H9 (cell line): ENCODE measurements around the gene NSFL1C. TPM values are rescaled to one million over a fixed set of nuclear protein-coding genes. Genes with fewer than 3 reads are reported as not detected.

ENCODE experiments used
- DNase-seq: peaks from one replicate; pipeline ENCODE4 v3.0.0-alpha.2; 2017
- H2AFZ ChIP-seq: one replicate; pipeline ENCODE4 v1.6.1; 2013; ENCODE audit warnings: mild to moderate bottlenecking, low read length, control low read depth, moderate library complexity
- H2AK5ac ChIP-seq: 2 replicates; pipeline ENCODE4 v1.6.1; 2013; ENCODE audit warnings: low read length, control low read depth, mixed read lengths; ENCODE audit not compliant: insufficient read length
- H2BK120ac ChIP-seq: one replicate; pipeline ENCODE4 v1.6.1; 2013; ENCODE audit warnings: low read depth, mild to moderate bottlenecking, low read length, control low read depth, inconsistent platforms; ENCODE audit not compliant: poor library complexity, severe bottlenecking
- H2BK12ac ChIP-seq: 2 replicates; pipeline ENCODE4 v1.6.1; 2013; ENCODE audit warnings: low read length, control low read depth, mixed read lengths, low read depth; ENCODE audit not compliant: insufficient read length
- H2BK15ac ChIP-seq: 2 replicates; pipeline ENCODE4 v1.6.1; 2013; ENCODE audit warnings: low read depth, low read length, control low read depth
- H2BK20ac ChIP-seq: one replicate; pipeline ENCODE4 v1.6.1; 2013; ENCODE audit warnings: low read depth, mild to moderate bottlenecking, low read length, control low read depth, inconsistent platforms; ENCODE audit not compliant: poor library complexity, severe bottlenecking
- H2BK5ac ChIP-seq: 2 replicates; pipeline ENCODE4 v1.6.1; 2013; ENCODE audit warnings: low read length, control low read depth, mixed read lengths; ENCODE audit not compliant: insufficient read length
- H3K14ac ChIP-seq: 2 replicates; pipeline ENCODE4 v1.6.1; 2013; ENCODE audit warnings: low read length, control low read depth; ENCODE audit not compliant: insufficient read depth
- H3K18ac ChIP-seq: 2 replicates; pipeline ENCODE4 v1.6.1; 2013; ENCODE audit warnings: low read depth, mild to moderate bottlenecking, mixed read lengths, low read length, control low read depth; ENCODE audit not compliant: insufficient read length
- H3K23ac ChIP-seq: 2 replicates; pipeline ENCODE4 v1.6.1; 2013; ENCODE audit warnings: low read length, control low read depth, mixed read lengths, low read depth; ENCODE audit not compliant: insufficient read length
- H3K23me2 ChIP-seq: 2 replicates; pipeline ENCODE4 v1.6.1; 2013; ENCODE audit warnings: low read depth, mild to moderate bottlenecking, mixed read lengths, low read length, control low read depth; ENCODE audit not compliant: insufficient read length, poor library complexity, severe bottlenecking
- H3K27ac ChIP-seq: 2 replicates; pipeline ENCODE4 v1.5.1; 2013; ENCODE audit warnings: low read length, control low read depth, mixed read lengths, low read depth; ENCODE audit not compliant: insufficient read length
- H3K27me3 ChIP-seq: 2 replicates; pipeline ENCODE4 v1.6.1; 2013; ENCODE audit warnings: low read length, control low read depth, inconsistent platforms; ENCODE audit not compliant: insufficient read depth
- H3K4ac ChIP-seq: 2 replicates; pipeline ENCODE4 v1.6.1; 2013; ENCODE audit warnings: low read depth, mild to moderate bottlenecking, control low read depth, inconsistent platforms, low read length, moderate library complexity
- H3K4me1 ChIP-seq: 2 replicates; pipeline ENCODE4 v1.6.1; 2013; ENCODE audit warnings: low read length, control low read depth, inconsistent platforms; ENCODE audit not compliant: insufficient read depth
- H3K4me2 ChIP-seq: 2 replicates; pipeline ENCODE4 v1.6.1; 2013; ENCODE audit warnings: low read length, control low read depth, mixed read lengths; ENCODE audit not compliant: insufficient read length, insufficient read depth
- H3K56ac ChIP-seq: 2 replicates; pipeline ENCODE4 v1.6.1; 2013; ENCODE audit warnings: low read depth, mild to moderate bottlenecking, mixed read lengths, low read length, control low read depth; ENCODE audit not compliant: insufficient read length
- H3K79me1 ChIP-seq: 2 replicates; pipeline ENCODE4 v1.6.1; 2013; ENCODE audit warnings: low read depth, mild to moderate bottlenecking, moderate library complexity, low read length, control low read depth, inconsistent platforms; ENCODE audit not compliant: insufficient read depth, poor library complexity, severe bottlenecking
- H3K79me2 ChIP-seq: 2 replicates; pipeline ENCODE4 v1.6.1; 2013; ENCODE audit warnings: low read length, control low read depth, inconsistent platforms; ENCODE audit not compliant: insufficient read depth
- H3K9ac ChIP-seq: 2 replicates; pipeline ENCODE4 v1.6.1; 2013; ENCODE audit warnings: low read length, control low read depth, mixed read lengths; ENCODE audit not compliant: insufficient read length; ENCODE audit errors: extremely low read depth
- H3K9me3 ChIP-seq: one replicate; pipeline ENCODE4 v1.6.1; 2013; ENCODE audit warnings: low read depth, low read length, inconsistent platforms; ENCODE audit not compliant: control insufficient read depth
- H3T11ph ChIP-seq: one replicate; pipeline ENCODE4 v1.6.1; 2013; ENCODE audit warnings: mild to moderate bottlenecking, low read length, control low read depth, inconsistent platforms
- H4K20me1 ChIP-seq: one replicate; pipeline ENCODE4 v1.6.1; 2013; ENCODE audit not compliant: control insufficient read depth, insufficient read length, insufficient read depth
- H4K5ac ChIP-seq: 2 replicates; pipeline ENCODE4 v1.6.1; 2013; ENCODE audit warnings: low read depth, mild to moderate bottlenecking, mixed read lengths, low read length, control low read depth; ENCODE audit not compliant: insufficient read length
- H4K8ac ChIP-seq: replicated peaks from 2 replicates; pipeline ENCODE4 v1.6.1; 2013; ENCODE audit warnings: low read length, control low read depth, mixed read lengths, low read depth; ENCODE audit not compliant: insufficient read length
- H4K91ac ChIP-seq: 2 replicates; pipeline ENCODE4 v1.6.1; 2013; ENCODE audit warnings: low read depth, mild to moderate bottlenecking, moderate library complexity, mixed read lengths, low read length, control low read depth; ENCODE audit not compliant: insufficient read length
- H3K27ac Mint-ChIP-seq, 3 experiments: 2 replicates in 2 of 3; 3 replicates in 1 of 3; pipeline ENCODE4 v1.8.0; 2020 to 2021; ENCODE audit warnings: mixed read lengths in 3 of 3, mild to moderate bottlenecking in 1 of 3, moderate library complexity in 1 of 3
- H3K27me3 Mint-ChIP-seq: 2 replicates; pipeline ENCODE4 v1.8.0; 2021; ENCODE audit warnings: low read depth, mild to moderate bottlenecking, moderate library complexity, mixed read lengths
- H3K36me3 Mint-ChIP-seq, 3 experiments: 2 replicates in 2 of 3; 3 replicates in 1 of 3; pipeline ENCODE4 v1.8.0; 2020 to 2021; ENCODE audit warnings: low read depth in 3 of 3, mixed read lengths in 3 of 3; ENCODE audit not compliant: insufficient read depth in 1 of 3
- H3K4me1 Mint-ChIP-seq, 2 experiments: 2 replicates each; pipeline ENCODE4 v1.8.0; 2020; ENCODE audit warnings: mixed read lengths in 2 of 2
- H3K4me3 Mint-ChIP-seq, 2 experiments: 2 replicates in 1 of 2; 3 replicates in 1 of 2; pipeline ENCODE4 v1.8.0; 2020 to 2021; ENCODE audit warnings: mild to moderate bottlenecking in 2 of 2, mixed read lengths in 2 of 2, moderate library complexity in 1 of 2
- H3K9me3 Mint-ChIP-seq, 2 experiments: 2 replicates in 1 of 2; 3 replicates in 1 of 2; pipeline ENCODE4 v1.8.0; 2020; ENCODE audit warnings: mild to moderate bottlenecking in 2 of 2, mixed read lengths in 2 of 2, moderate library complexity in 1 of 2
- WGBS: extraction: QIAGEN DNeasy Blood & Tissue Kit; methylation state at CpG from one replicate; pipeline ENCODE4 v1.1.7; 2013; ENCODE audit warnings: missing lambda C conversion rate, low lambda C conversion rate, mixed read lengths; ENCODE audit not compliant: insufficient read length; ENCODE audit errors: extremely low coverage; 5-methylcytosine and 5-hydroxymethylcytosine counted together
- total RNA-seq: library from RNA; stranded (reverse); gene quantifications from 2 replicates; pipeline ENCODE4 v1.2.1, GENCODE V29; 2021
- TF ChIP-seq, protein P1 (sequence below): fragments of 200-600 bp; sonication (generic); conservative IDR thresholded peaks from 3 replicates; pipeline ENCODE4 v1.8.0; 2021; ENCODE audit warnings: antibody characterized with exemption, mild to moderate bottlenecking

NSFL1C gene
- total RNA-seq, 1 experiment from 2014 or later, result 81.8 TPM

DNA sequence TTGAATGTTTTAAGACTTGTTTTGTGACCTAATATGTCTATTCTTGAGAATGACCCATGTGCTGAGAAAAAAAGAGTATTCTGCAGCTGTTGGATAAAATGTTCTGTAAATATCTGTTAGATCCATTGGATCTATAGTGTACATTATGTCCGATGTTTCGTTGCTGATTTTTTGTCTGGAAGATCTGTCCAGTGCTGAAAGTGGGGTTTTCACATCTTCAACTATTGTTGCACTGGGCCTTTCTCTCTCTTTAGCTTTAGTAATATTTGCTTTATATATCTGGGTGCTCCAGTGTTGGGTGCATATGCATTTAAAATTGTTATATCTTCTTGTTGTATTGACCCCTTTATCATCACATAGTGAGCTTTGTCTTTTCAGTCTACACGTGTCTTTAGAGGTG lies 30.3 kb upstream of the NSFL1C start:
- H3K4me1 ChIP-seq, result no peaks in the 10 kb centered on the region
- Mint-ChIP-seq H3K4me1 (peaks cover 13 to 19% of the 10 kb centered on the region in 2 experiments), H3K27me3 (peaks cover 31% of the 10 kb centered on the region), H3K27ac (no peak overlapping the region), H3K9me3 (no peaks in the 10 kb centered on the region; a peak in 1 of 5 replicates), H3K36me3 (0 out of 7 replicates have a peak, but pooled peaks cover 0 to 2% (median 0%) of the 10 kb centered on the region in 3 experiments), H3K4me3 (no peak overlapping the region)
- H4K8ac ChIP-seq, result no peak overlapping the region
- no peak overlapping the region for H3K27ac ChIP-seq
- H4K20me1 ChIP-seq, result no peaks in the 10 kb centered on the region
- no peak overlapping the region for H3K4ac ChIP-seq
- no peak overlapping the region for H4K5ac ChIP-seq
- H3K9me3 ChIP-seq, result no peaks in the 10 kb centered on the region
- H4K91ac ChIP-seq, result no peak overlapping the region
- no peak overlapping the region for H2AK5ac ChIP-seq
- no peak overlapping the region for H3K14ac ChIP-seq
- no peak overlapping the region for H3K4me2 ChIP-seq
- WGBS, result no CpG with 5 or more reads among the region's 3 CpGs
- no peak overlapping the region for H3K23ac ChIP-seq
- no peak overlapping the region for H2BK15ac ChIP-seq
- H3K56ac ChIP-seq, result no peak overlapping the region
- H3K79me2 ChIP-seq, result no peaks in the 10 kb centered on the region
- no peak overlapping the region for H3K9ac ChIP-seq
- no peaks in the 10 kb centered on the region for H3K23me2 ChIP-seq
- H3K27me3 ChIP-seq, result no peaks in the 10 kb centered on the region
- no peak overlapping the region for H3T11ph ChIP-seq
- no peak for DNase-seq
- no peak overlapping the region for H2BK5ac ChIP-seq
- no peaks in the 10 kb centered on the region for H3K79me1 ChIP-seq
- no peak overlapping the region for H3K18ac ChIP-seq
- no peak overlapping the region for H2AFZ ChIP-seq
- H2BK120ac ChIP-seq, result no peak overlapping the region
- TF ChIP-seq, protein P1, sequence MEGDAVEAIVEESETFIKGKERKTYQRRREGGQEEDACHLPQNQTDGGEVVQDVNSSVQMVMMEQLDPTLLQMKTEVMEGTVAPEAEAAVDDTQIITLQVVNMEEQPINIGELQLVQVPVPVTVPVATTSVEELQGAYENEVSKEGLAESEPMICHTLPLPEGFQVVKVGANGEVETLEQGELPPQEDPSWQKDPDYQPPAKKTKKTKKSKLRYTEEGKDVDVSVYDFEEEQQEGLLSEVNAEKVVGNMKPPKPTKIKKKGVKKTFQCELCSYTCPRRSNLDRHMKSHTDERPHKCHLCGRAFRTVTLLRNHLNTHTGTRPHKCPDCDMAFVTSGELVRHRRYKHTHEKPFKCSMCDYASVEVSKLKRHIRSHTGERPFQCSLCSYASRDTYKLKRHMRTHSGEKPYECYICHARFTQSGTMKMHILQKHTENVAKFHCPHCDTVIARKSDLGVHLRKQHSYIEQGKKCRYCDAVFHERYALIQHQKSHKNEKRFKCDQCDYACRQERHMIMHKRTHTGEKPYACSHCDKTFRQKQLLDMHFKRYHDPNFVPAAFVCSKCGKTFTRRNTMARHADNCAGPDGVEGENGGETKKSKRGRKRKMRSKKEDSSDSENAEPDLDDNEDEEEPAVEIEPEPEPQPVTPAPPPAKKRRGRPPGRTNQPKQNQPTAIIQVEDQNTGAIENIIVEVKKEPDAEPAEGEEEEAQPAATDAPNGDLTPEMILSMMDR, result no peak
- H2BK20ac ChIP-seq, result no peak overlapping the region
- no peak overlapping the region for H2BK12ac ChIP-seq
